DOHH2 (cell line): ENCODE measurements around the gene ZBTB16.

Source experiments
- CTCF ChIP-seq: fragments of 200-600 bp; sonication (generic); IDR thresholded peaks from one replicate; pipeline ENCODE4 v1.5.1; 2014; ENCODE audit warnings: antibody characterized with exemption, mild to moderate bottlenecking, low read depth, low read length; ENCODE audit not compliant: poor library complexity, severe bottlenecking
- EZH2phosphoT487 ChIP-seq: fragments of 200-600 bp; sonication (generic); IDR thresholded peaks from 2 replicates; pipeline ENCODE4 v1.6.1; 2017; ENCODE audit warnings: borderline replicate concordance, mild to moderate bottlenecking, antibody characterized with exemption, low read length, moderate library complexity, mixed read lengths

GRCh38 chr11:114176321-114176720 lies 116.8 kb downstream of the ZBTB16 start:
- TF ChIP-seq CTCF (no peak), EZH2phosphoT487 (no peak)
